ENCODE results near the gene FHOD3. TPM values are rescaled to one million over a fixed set of nuclear protein-coding genes. Genes with fewer than 3 reads are reported as not detected.

The FHOD3 gene
- total and polyA plus RNA-seq, 2 experiments from 2014 or later = 2.7 to 8.7 TPM

DNA sequence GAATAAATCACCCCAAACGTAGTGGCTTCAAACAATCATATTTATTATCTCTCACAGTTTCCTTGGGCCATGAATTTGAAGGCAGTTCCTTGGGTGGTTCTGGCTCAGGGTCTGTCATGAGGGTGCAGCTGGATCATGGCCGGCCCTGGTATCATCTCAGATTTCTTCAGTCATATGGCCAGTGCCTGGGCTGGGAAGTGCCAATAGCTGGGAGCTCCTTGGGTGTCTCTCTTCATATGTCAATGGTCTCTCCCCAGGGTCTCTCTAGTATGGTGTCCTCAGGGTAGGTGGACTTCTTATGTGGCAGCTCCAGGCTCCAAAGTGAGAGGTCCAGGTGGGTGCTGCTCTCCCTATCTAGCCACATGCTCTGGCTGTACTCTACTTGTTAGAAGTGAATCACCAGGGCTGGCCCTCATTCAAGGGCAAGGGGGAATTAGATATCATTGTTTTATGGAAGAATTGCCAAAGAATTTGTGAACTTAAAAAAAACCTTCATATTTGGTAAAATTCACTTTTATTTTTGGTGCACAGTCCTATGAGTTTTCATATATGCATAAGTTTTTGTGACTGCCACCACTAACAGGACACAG lies 15.4 kb downstream of the FHOD3 start:
- Histone ChIP-seq H3K36me3 (ENCODE audit: insufficient read depth) (no peaks in the 10 kb centered on the region), H3K79me2 (replicated peaks; ENCODE audit: insufficient read depth) (0 out of 2 replicates have a peak, but pooled peaks cover 5% of the 10 kb centered on the region), H3K4me2 (no peak overlapping the region), H3K9me2 (ENCODE audit: insufficient read depth) (0 out of 2 replicates have a peak, but pooled peaks cover 8% of the 10 kb centered on the region), H3F3A (replicated peaks; ENCODE audit: low read depth) (no peaks in the 10 kb centered on the region), H3K4me3 (no peak overlapping the region), H3K4me1 (ENCODE audit: insufficient read depth) (peaks cover 12% of the 10 kb centered on the region; the same call in 1 of the 2 replicates), H3K27me3 (ENCODE audit: insufficient read depth) (no peaks in the 10 kb centered on the region), H4K20me1 (replicated peaks; ENCODE audit: insufficient read depth) (no peaks in the 10 kb centered on the region), H2AFZ (no peak overlapping the region), H3K27ac (ENCODE audit: low read depth) (no peak overlapping the region)
- no peak overlapping the region for H3K4me3 Mint-ChIP-seq
- H3K27ac Mint-ChIP-seq = no peak overlapping the region
- DNase-seq (ENCODE audit: low spot score) = no peak
- TF ChIP-seq ZNF114 (CRISPR knock-in tag; IDR thresholded peaks at IDR 0.05) (no peak), EZH2phosphoT487 (IDR thresholded peaks at IDR 0.05; ENCODE audit: unreplicated experiment) (no peak), POLR2AphosphoS5 (IDR thresholded peaks at IDR 0.05; ENCODE audit: low read depth) (no peak), CREB1 (CRISPR knock-in tag; IDR thresholded peaks at IDR 0.05; ENCODE audit: low read depth) (no peak), JUNB (IDR thresholded peaks at IDR 0.05; ENCODE audit: unreplicated experiment) (no peak)
- TF ChIP-seq, protein P1, sequence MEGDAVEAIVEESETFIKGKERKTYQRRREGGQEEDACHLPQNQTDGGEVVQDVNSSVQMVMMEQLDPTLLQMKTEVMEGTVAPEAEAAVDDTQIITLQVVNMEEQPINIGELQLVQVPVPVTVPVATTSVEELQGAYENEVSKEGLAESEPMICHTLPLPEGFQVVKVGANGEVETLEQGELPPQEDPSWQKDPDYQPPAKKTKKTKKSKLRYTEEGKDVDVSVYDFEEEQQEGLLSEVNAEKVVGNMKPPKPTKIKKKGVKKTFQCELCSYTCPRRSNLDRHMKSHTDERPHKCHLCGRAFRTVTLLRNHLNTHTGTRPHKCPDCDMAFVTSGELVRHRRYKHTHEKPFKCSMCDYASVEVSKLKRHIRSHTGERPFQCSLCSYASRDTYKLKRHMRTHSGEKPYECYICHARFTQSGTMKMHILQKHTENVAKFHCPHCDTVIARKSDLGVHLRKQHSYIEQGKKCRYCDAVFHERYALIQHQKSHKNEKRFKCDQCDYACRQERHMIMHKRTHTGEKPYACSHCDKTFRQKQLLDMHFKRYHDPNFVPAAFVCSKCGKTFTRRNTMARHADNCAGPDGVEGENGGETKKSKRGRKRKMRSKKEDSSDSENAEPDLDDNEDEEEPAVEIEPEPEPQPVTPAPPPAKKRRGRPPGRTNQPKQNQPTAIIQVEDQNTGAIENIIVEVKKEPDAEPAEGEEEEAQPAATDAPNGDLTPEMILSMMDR (conservative IDR thresholded peaks at IDR 0.05; ENCODE audit: low read depth in 2 of 2) = no peak
- TF ChIP-seq, protein P2, sequence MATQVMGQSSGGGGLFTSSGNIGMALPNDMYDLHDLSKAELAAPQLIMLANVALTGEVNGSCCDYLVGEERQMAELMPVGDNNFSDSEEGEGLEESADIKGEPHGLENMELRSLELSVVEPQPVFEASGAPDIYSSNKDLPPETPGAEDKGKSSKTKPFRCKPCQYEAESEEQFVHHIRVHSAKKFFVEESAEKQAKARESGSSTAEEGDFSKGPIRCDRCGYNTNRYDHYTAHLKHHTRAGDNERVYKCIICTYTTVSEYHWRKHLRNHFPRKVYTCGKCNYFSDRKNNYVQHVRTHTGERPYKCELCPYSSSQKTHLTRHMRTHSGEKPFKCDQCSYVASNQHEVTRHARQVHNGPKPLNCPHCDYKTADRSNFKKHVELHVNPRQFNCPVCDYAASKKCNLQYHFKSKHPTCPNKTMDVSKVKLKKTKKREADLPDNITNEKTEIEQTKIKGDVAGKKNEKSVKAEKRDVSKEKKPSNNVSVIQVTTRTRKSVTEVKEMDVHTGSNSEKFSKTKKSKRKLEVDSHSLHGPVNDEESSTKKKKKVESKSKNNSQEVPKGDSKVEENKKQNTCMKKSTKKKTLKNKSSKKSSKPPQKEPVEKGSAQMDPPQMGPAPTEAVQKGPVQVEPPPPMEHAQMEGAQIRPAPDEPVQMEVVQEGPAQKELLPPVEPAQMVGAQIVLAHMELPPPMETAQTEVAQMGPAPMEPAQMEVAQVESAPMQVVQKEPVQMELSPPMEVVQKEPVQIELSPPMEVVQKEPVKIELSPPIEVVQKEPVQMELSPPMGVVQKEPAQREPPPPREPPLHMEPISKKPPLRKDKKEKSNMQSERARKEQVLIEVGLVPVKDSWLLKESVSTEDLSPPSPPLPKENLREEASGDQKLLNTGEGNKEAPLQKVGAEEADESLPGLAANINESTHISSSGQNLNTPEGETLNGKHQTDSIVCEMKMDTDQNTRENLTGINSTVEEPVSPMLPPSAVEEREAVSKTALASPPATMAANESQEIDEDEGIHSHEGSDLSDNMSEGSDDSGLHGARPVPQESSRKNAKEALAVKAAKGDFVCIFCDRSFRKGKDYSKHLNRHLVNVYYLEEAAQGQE (IDR thresholded peaks at IDR 0.05; ENCODE audit: unreplicated experiment) = no peak
- H3K36me3 Mint-ChIP-seq (ENCODE audit: low read depth) = no peaks in the 10 kb centered on the region
- peaks cover 33% of the 10 kb centered on the region for H3K4me1 Mint-ChIP-seq
- ATAC-seq = no peak
- H3K27me3 Mint-ChIP-seq (ENCODE audit: insufficient read depth, low read depth, poor library complexity) = peaks cover 6% of the 10 kb centered on the region
- H3K9me3 Mint-ChIP-seq = peaks cover 7% of the 10 kb centered on the region; the same call in 1 of the 3 replicates

DNA sequence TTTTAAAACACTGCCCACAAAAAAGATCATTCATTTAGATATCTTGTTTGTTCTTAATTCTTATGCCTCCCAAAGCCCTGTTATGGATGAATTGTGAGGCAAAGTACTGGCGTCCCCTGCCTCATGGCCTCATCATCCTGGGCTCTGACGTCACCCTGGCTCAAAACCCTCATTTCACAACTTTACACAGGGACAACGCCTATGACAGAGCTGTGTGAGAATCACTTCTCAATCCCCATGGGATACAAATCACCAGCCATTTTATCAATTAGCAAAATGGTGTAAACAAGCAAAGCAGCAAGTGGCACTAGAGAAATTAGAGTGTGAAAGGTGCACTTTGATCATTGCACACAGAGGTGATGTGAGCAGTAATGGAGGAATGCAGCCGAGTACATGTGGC lies 16.6 kb downstream of the FHOD3 start:
- H3K4me3 Mint-ChIP-seq = no peak overlapping the region
- H3K9me3 Mint-ChIP-seq = peaks cover 19% of the 10 kb centered on the region
- Histone ChIP-seq H3K9me2 (ENCODE audit: insufficient read depth) (0 out of 2 replicates have a peak, but pooled peaks cover 8% of the 10 kb centered on the region), H3K79me2 (replicated peaks; ENCODE audit: insufficient read depth) (0 out of 2 replicates have a peak, but pooled peaks cover 5% of the 10 kb centered on the region), H3K27ac (ENCODE audit: low read depth) (no peak overlapping the region), H4K20me1 (replicated peaks; ENCODE audit: insufficient read depth) (no peaks in the 10 kb centered on the region), H3K4me2 (no peak overlapping the region), H3F3A (replicated peaks; ENCODE audit: low read depth) (no peaks in the 10 kb centered on the region), H3K27me3 (ENCODE audit: insufficient read depth) (no peaks in the 10 kb centered on the region), H2AFZ (no peak overlapping the region), H3K4me3 (no peak overlapping the region), H3K4me1 (ENCODE audit: insufficient read depth) (peaks cover 9% of the 10 kb centered on the region; the same call in 1 of the 2 replicates), H3K36me3 (ENCODE audit: insufficient read depth) (no peaks in the 10 kb centered on the region)
- H3K4me1 Mint-ChIP-seq = peaks cover 26% of the 10 kb centered on the region
- H3K27me3 Mint-ChIP-seq (ENCODE audit: insufficient read depth, low read depth, poor library complexity) = peaks cover 6% of the 10 kb centered on the region
- ATAC-seq = no peak
- H3K27ac Mint-ChIP-seq = no peak overlapping the region
- TF ChIP-seq CREB1 (CRISPR knock-in tag; IDR thresholded peaks at IDR 0.05; ENCODE audit: low read depth) (no peak), EZH2phosphoT487 (IDR thresholded peaks at IDR 0.05; ENCODE audit: unreplicated experiment) (no peak)
- TF ChIP-seq, protein P3, sequence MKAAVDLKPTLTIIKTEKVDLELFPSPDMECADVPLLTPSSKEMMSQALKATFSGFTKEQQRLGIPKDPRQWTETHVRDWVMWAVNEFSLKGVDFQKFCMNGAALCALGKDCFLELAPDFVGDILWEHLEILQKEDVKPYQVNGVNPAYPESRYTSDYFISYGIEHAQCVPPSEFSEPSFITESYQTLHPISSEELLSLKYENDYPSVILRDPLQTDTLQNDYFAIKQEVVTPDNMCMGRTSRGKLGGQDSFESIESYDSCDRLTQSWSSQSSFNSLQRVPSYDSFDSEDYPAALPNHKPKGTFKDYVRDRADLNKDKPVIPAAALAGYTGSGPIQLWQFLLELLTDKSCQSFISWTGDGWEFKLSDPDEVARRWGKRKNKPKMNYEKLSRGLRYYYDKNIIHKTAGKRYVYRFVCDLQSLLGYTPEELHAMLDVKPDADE (IDR thresholded peaks at IDR 0.05) = no peak
- DNase-seq (ENCODE audit: low spot score) = no peak
- peaks cover 9% of the 10 kb centered on the region; the same call in 1 of the 3 replicates for H3K36me3 Mint-ChIP-seq (ENCODE audit: low read depth)
